IPS DF 6.9 (cell line): ENCODE data around the gene CSRP2.

Experiments used
- DNase-seq: peaks from one replicate; pipeline ENCODE4 v3.0.0-alpha.2; 2013; ENCODE audit warnings: low read depth, low spot score
- H3K27ac ChIP-seq: one replicate; pipeline ENCODE4 v1.5.1; 2013; ENCODE audit warnings: low read length, control low read depth
- H3K27me3 ChIP-seq: 2 replicates; pipeline ENCODE4 v1.6.1; 2013; ENCODE audit warnings: mild to moderate bottlenecking, low read length; ENCODE audit not compliant: control insufficient read depth, insufficient read depth
- H3K36me3 ChIP-seq: 2 replicates; pipeline ENCODE4 v1.6.1; 2013; ENCODE audit warnings: low read length; ENCODE audit not compliant: control insufficient read depth, insufficient read depth
- H3K4me1 ChIP-seq: 2 replicates; pipeline ENCODE4 v1.6.1; 2013; ENCODE audit warnings: low read length; ENCODE audit not compliant: control insufficient read depth, insufficient read depth
- H3K4me3 ChIP-seq: 2 replicates; pipeline ENCODE4 v1.5.1; 2013; ENCODE audit warnings: mild to moderate bottlenecking, low read length
- H3K9me3 ChIP-seq: 2 replicates; pipeline ENCODE4 v1.6.1; 2013; ENCODE audit warnings: low read length, inconsistent platforms; ENCODE audit not compliant: control insufficient read depth, insufficient read depth
- WGBS: extraction: QIAGEN DNeasy Blood & Tissue Kit; methylation state at CpG from one replicate; pipeline ENCODE4 v1.1.7; 2013; ENCODE audit warnings: mixed read lengths, missing lambda C conversion rate; ENCODE audit not compliant: insufficient read length, insufficient coverage; 5-methylcytosine and 5-hydroxymethylcytosine counted together

CSRP2 gene

GRCh38 chr12:76915361-76916169 is 36.7 kb upstream of the CSRP2 start:
- no peak for DNase-seq
- Histone ChIP-seq H3K4me3 (no peak overlapping the region), H3K27me3 (no peaks in the 10 kb centered on the region), H3K4me1 (peaks cover 4% of the 10 kb centered on the region; the same call in 1 of the 2 replicates), H3K9me3 (no peaks in the 10 kb centered on the region), H3K27ac (no peak overlapping the region), H3K36me3 (no peaks in the 10 kb centered on the region)
- no CpG with 5 or more reads among the region's 6 CpGs for WGBS

DNA sequence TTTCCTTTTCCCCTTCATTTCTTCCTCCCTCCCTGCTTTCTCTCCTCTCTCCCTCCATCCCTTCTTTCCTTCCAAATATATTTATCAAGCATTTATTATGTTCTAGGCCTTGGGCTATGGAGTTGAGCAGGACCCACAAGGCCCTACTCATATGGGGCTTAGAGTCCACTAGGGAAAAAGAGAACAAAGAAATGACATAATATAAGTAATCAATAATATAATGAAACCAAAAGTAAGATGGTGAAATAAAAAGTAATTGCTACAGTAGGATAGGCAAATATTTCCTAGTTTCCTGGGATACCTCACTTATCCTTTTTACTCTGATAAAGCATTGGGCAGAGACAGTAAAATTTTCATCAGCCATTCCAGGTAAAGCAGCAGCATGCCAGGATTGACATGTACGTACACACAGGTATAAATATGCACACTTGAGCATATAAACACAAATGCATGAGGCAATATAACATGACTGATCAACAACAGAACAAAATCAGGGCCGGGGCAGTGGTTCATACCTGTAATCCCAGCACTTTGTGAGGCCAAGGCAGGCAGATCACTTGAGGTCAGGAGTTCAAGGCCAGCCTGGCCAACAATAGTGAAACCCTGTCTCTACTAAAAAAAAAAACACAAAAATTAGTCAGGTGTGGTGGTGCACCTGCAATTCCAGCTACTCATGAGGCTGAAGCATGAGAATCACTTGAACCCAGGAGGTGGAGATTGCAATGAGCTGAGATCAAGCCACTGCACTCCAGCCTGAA is 35.5 kb upstream of the CSRP2 start:
- no CpG with 5 or more reads among the region's 2 CpGs for WGBS
- peaks cover 1% of the 10 kb centered on the region; the same call in 1 of the 2 replicates for H3K4me1 ChIP-seq
- no peaks in the 10 kb centered on the region for H3K27me3 ChIP-seq
- no peaks in the 10 kb centered on the region for H3K9me3 ChIP-seq
- H3K27ac ChIP-seq: no peak overlapping the region
- no peaks in the 10 kb centered on the region for H3K36me3 ChIP-seq
- H3K4me3 ChIP-seq: no peak overlapping the region
- no peak for DNase-seq

- H3K27me3 ChIP-seq: no peaks in the 10 kb centered on the region
- H3K4me1 ChIP-seq: peaks cover 1% of the 10 kb centered on the region; the same call in 1 of the 2 replicates
- no peaks in the 10 kb centered on the region for H3K9me3 ChIP-seq
- H3K4me3 ChIP-seq: no peak overlapping the region
- no peaks in the 10 kb centered on the region for H3K36me3 ChIP-seq
- no CpG with 5 or more reads among the region's 4 CpGs for WGBS
- H3K27ac ChIP-seq: no peak overlapping the region
- no peak for DNase-seq
Observed at GRCh38 chr12:76909290-76909689, 30.5 kb upstream of the CSRP2 start.

- Histone ChIP-seq H3K9me3 (no peaks in the 10 kb centered on the region), H3K27ac (no peak overlapping the region), H3K4me1 (no peaks in the 10 kb centered on the region), H3K4me3 (no peak overlapping the region), H3K27me3 (no peaks in the 10 kb centered on the region), H3K36me3 (no peaks in the 10 kb centered on the region)
- no CpG with 5 or more reads among the region's 6 CpGs for WGBS
- no peak for DNase-seq
Observed at GRCh38 chr12:76908303-76909017, 29.6 kb upstream of the CSRP2 start.

DNA sequence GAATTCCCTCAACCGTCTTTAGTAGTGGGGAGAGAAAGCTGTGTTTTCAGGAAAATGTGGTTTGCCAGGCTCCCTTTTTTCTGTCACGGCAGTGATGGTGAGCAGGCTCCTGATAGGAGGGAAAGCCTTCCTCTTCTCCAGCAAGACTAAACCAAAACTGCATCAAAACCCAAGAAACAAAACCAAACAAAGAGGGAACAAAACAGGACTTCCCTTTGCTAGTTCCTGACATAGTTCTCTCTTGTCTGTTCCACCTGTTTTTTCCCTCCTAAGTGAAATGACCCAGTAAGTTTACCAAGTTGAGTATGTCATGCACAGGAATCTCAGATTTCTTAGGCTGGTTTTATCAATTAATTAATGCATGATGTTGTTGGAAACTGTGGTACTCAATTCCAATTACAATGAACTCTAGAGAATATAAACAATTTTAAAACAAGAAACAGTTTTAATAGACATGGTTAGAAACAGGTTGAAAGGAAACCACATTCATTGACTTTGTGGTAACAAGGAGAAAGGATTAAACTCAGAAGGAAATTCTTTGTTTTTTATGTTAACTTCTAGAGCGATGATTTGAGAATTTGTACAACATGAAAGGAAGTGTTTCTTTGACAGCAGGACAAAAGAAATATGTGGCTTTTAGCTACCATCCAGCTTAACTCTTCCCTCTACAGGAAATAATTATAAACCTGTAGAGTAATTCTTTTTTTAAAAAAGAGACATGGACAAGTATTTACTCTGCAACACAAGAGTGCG is 23.0 kb upstream of the CSRP2 start:
- Histone ChIP-seq H3K27me3 (no peaks in the 10 kb centered on the region), H3K27ac (no peak overlapping the region), H3K36me3 (no peaks in the 10 kb centered on the region), H3K4me3 (no peak overlapping the region), H3K4me1 (no peaks in the 10 kb centered on the region; the same call in 1 of the 2 replicates), H3K9me3 (no peaks in the 10 kb centered on the region)
- DNase-seq: no peak
- no CpG with 5 or more reads among the region's 4 CpGs for WGBS

GRCh38 chr12:76899522-76899921 is 20.7 kb upstream of the CSRP2 start:
- no peak for DNase-seq
- no peaks in the 10 kb centered on the region for H3K36me3 ChIP-seq
- no peak overlapping the region for H3K27ac ChIP-seq
- H3K9me3 ChIP-seq: no peaks in the 10 kb centered on the region
- peaks cover 2% of the 10 kb centered on the region for H3K4me1 ChIP-seq
- H3K4me3 ChIP-seq: no peak overlapping the region
- no CpG with 5 or more reads among the region's 2 CpGs for WGBS
- no peaks in the 10 kb centered on the region for H3K27me3 ChIP-seq

- H3K27ac ChIP-seq: no peak overlapping the region
- H3K27me3 ChIP-seq: no peaks in the 10 kb centered on the region
- no peak for DNase-seq
- H3K9me3 ChIP-seq: no peaks in the 10 kb centered on the region
- peaks cover 2% of the 10 kb centered on the region for H3K4me1 ChIP-seq
- no CpG with 5 or more reads among the region's 1 CpG for WGBS
- no peak overlapping the region for H3K4me3 ChIP-seq
- H3K36me3 ChIP-seq: no peaks in the 10 kb centered on the region
Observed at GRCh38 chr12:76898442-76898841, 19.6 kb upstream of the CSRP2 start.

DNA sequence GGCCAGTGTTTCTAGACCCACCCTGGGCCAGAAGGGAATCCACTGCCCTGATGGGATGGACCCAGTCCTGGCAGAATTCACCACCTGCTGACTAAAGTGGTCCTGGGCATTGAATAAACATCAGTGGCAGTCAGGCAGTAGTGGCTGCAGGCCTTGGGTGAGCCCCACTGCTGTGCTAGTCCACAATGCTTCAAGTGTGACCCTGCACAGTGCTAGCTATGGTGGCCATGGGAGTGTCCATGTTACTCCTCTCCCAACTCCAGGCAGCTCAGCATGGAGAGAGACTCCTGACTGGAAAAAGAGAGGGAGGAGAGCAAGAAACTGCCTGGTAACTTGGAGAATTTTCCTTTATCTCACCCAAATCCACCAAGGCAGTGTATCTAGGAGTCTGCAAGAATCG is 17.5 kb upstream of the CSRP2 start:
- WGBS: no CpG with 5 or more reads among the region's 1 CpG
- H3K36me3 ChIP-seq: no peaks in the 10 kb centered on the region
- no peak overlapping the region for H3K4me3 ChIP-seq
- no peaks in the 10 kb centered on the region for H3K27me3 ChIP-seq
- no peak for DNase-seq
- peaks cover 2% of the 10 kb centered on the region for H3K4me1 ChIP-seq
- no peak overlapping the region for H3K27ac ChIP-seq
- H3K9me3 ChIP-seq: no peaks in the 10 kb centered on the region

GRCh38 chr12:76895796-76896195 is 17.0 kb upstream of the CSRP2 start:
- no peaks in the 10 kb centered on the region for H3K9me3 ChIP-seq
- H3K27me3 ChIP-seq: no peaks in the 10 kb centered on the region
- peaks cover 2% of the 10 kb centered on the region for H3K4me1 ChIP-seq
- no CpG with 5 or more reads among the region's 5 CpGs for WGBS
- DNase-seq: no peak
- no peak overlapping the region for H3K4me3 ChIP-seq
- H3K27ac ChIP-seq: no peak overlapping the region
- no peaks in the 10 kb centered on the region for H3K36me3 ChIP-seq

- Histone ChIP-seq H3K9me3 (no peaks in the 10 kb centered on the region), H3K4me1 (peaks cover 2% of the 10 kb centered on the region; the same call in 1 of the 2 replicates), H3K27me3 (no peaks in the 10 kb centered on the region), H3K4me3 (no peak overlapping the region), H3K36me3 (no peaks in the 10 kb centered on the region), H3K27ac (no peak overlapping the region)
- DNase-seq: no peak
- no CpG with 5 or more reads among the region's 3 CpGs for WGBS
Observed at GRCh38 chr12:76891609-76892008, 12.8 kb upstream of the CSRP2 start.
